HUES48 (cell line): ENCODE results near the gene VAV3.

Experiments used
- H3K27ac ChIP-seq: one replicate; pipeline ENCODE4 v1.7.0; 2013; ENCODE audit warnings: low read depth, low read length, inconsistent platforms
- H3K27me3 ChIP-seq: 2 replicates; pipeline ENCODE4 v1.6.1; 2013; ENCODE audit warnings: mild to moderate bottlenecking, low read length; ENCODE audit not compliant: control insufficient read depth, insufficient read depth
- H3K36me3 ChIP-seq: 2 replicates; pipeline ENCODE4 v1.6.1; 2013; ENCODE audit warnings: low read length; ENCODE audit not compliant: control insufficient read depth, insufficient read depth
- H3K4me1 ChIP-seq: 2 replicates; pipeline ENCODE4 v1.6.1; 2013; ENCODE audit warnings: mild to moderate bottlenecking, low read length; ENCODE audit not compliant: control insufficient read depth, insufficient read depth
- H3K4me3 ChIP-seq: 2 replicates; pipeline ENCODE4 v1.5.1; 2013; ENCODE audit warnings: mild to moderate bottlenecking, low read depth, low read length
- H3K9ac ChIP-seq: 2 replicates; pipeline ENCODE4 v1.6.1; 2013; ENCODE audit warnings: mild to moderate bottlenecking, low read depth, low read length, moderate library complexity
- H3K9me3 ChIP-seq: 2 replicates; pipeline ENCODE4 v1.6.1; 2013; ENCODE audit warnings: low read length; ENCODE audit not compliant: control insufficient read depth, insufficient read depth

Gene VAV3

GRCh38 chr1:107523736-107524135 is 441.2 kb downstream of the VAV3 start:
- Histone ChIP-seq H3K27ac (no peak overlapping the region), H3K9me3 (no peaks in the 10 kb centered on the region), H3K9ac (no peak overlapping the region), H3K4me1 (peaks cover 21% of the 10 kb centered on the region), H3K27me3 (no peaks in the 10 kb centered on the region), H3K36me3 (no peaks in the 10 kb centered on the region), H3K4me3 (no peak overlapping the region)

DNA sequence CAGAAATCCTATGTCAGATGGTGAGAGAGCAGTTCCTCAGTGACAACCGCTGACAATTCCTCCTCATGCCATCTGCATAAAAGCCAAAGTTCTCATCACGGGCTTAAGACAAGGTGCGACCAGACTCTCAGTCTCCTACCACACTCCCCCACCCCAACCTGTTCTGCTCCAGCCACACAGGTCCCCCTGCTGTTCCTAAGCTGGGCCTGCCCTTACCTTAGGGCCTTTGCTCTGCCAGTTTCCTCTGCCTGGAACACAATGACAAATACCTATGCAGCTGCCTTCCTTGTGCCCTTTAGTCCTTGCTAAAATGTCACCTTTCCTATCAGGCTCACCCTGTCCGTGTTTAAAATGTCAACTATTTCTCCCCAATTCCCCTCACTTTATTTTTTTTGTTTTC is 441.9 kb downstream of the VAV3 start:
- H3K4me3 ChIP-seq = no peak overlapping the region
- H3K4me1 ChIP-seq = peaks cover 21% of the 10 kb centered on the region
- no peaks in the 10 kb centered on the region for H3K27me3 ChIP-seq
- no peaks in the 10 kb centered on the region for H3K9me3 ChIP-seq
- H3K36me3 ChIP-seq = no peaks in the 10 kb centered on the region
- H3K27ac ChIP-seq = no peak overlapping the region
- no peak overlapping the region for H3K9ac ChIP-seq
